Inferior parietal cortex (tissue), 1 donor: ENCODE results near the gene ADRA2A.

Experiments
- DNase-seq: peaks from one replicate; pipeline ENCODE4 v3.0.0-alpha.2; 2016; ENCODE audit errors: extremely low spot score

Gene ADRA2A

GRCh38 chr10:111083222-111084095 is 6.6 kb downstream of the ADRA2A start:
- DNase-seq = no peak

- DNase-seq = no peak
These were observed 7.8 kb downstream of the ADRA2A start for GRCh38 chr10:111084366-111085255.

- no peak for DNase-seq
These were observed 9.0 kb downstream of the ADRA2A start for GRCh38 chr10:111085690-111086353.

- DNase-seq = no peak
These were observed 9.7 kb downstream of the ADRA2A start for GRCh38 chr10:111086574-111086973.

GRCh38 chr10:111087331-111087756 is 10.5 kb downstream of the ADRA2A start:
- no peak for DNase-seq

- no peak for DNase-seq
These were observed 11.2 kb downstream of the ADRA2A start for GRCh38 chr10:111087968-111088505.

- DNase-seq = no peak
These were observed 12.5 kb downstream of the ADRA2A start for GRCh38 chr10:111089293-111089692.

GRCh38 chr10:111091833-111092232 is 15.0 kb downstream of the ADRA2A start:
- DNase-seq = no peak

- DNase-seq = no peak
These were observed 17.0 kb downstream of the ADRA2A start for GRCh38 chr10:111093741-111094380.

- no peak for DNase-seq
These were observed 22.0 kb downstream of the ADRA2A start for GRCh38 chr10:111098679-111099437.

- no peak for DNase-seq
These were observed 23.4 kb downstream of the ADRA2A start for GRCh38 chr10:111100198-111100597.

GRCh38 chr10:111101796-111102195 is 25.0 kb downstream of the ADRA2A start:
- no peak for DNase-seq

- no peak for DNase-seq
These were observed 25.6 kb downstream of the ADRA2A start for GRCh38 chr10:111102359-111102837.

- DNase-seq = no peak
These were observed 26.5 kb downstream of the ADRA2A start for GRCh38 chr10:111103196-111103840.

GRCh38 chr10:111104811-111105210 is 28.0 kb downstream of the ADRA2A start:
- DNase-seq = no peak

GRCh38 chr10:111106081-111106480 is 29.3 kb downstream of the ADRA2A start:
- DNase-seq = no peak

GRCh38 chr10:111107023-111107422 is 30.2 kb downstream of the ADRA2A start:
- DNase-seq = no peak

- DNase-seq = no peak
These were observed 31.0 kb downstream of the ADRA2A start for GRCh38 chr10:111107846-111108245.

GRCh38 chr10:111108441-111108840 is 31.6 kb downstream of the ADRA2A start:
- no peak for DNase-seq
